NCI-H774 (cell line): Measurements from ENCODE around the gene ARID1B.
A peak's percentile ranks its signal among the peaks of the same experiment; 100 is the strongest.

Experiments used
- DNase-seq: peaks from one replicate; lab custom pipeline; 2025; lab: John Stamatoyannopoulos, UW

ARID1B gene

GRCh38 chr6:156879186-156879585 is 102.0 kb downstream of the ARID1B start:
- DNase-seq = no peak

GRCh38 chr6:156879591-156879990 is 102.4 kb downstream of the ARID1B start:
- DNase-seq = no peak

DNA sequence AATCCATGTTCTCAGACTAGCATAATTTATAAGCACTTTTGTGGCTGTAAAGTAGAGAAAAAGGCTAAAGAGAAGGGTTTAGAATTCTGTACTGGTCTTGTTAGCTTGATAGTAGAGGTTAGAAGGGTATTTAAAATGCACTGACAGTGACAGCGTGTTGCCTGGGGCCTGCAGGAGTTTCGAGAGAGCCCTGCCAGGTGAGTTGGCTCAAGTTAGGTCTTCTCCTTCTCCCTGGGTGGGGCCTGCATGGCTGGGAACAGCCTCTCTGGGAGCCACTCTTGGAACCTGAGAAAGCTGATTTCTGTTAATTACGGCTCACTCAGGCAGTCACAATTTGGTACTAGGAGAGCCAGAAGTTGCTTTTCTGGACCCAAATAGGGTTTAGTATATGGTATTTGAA is 103.7 kb downstream of the ARID1B start:
- DNase-seq = no peak

- no peak for DNase-seq
These were observed 104.8 kb downstream of the ARID1B start for GRCh38 chr6:156881687-156882629.

- DNase-seq = peak; percentile 65
These were observed 106.5 kb downstream of the ARID1B start for GRCh38 chr6:156883497-156884252.

GRCh38 chr6:156884306-156884705 is 107.1 kb downstream of the ARID1B start:
- no peak for DNase-seq

DNA sequence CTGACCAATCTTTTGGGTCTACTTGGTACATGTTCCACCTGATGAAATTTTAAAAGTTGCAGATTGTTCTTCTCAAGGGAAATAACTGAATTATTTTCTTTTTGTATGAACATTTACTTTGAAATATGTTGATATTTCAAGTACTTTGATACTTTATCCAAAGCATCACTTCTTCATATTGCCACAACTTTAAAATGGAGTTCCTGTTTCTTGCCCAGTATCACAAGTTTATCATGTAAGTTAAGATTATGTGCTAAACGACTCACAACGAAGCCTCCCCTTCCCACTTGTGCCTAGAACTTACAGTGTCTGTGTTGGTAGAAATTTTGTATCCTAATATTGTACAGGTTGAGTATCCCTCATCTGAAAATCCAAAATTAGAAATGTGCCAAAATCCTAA is 108.4 kb downstream of the ARID1B start:
- no peak for DNase-seq

DNA sequence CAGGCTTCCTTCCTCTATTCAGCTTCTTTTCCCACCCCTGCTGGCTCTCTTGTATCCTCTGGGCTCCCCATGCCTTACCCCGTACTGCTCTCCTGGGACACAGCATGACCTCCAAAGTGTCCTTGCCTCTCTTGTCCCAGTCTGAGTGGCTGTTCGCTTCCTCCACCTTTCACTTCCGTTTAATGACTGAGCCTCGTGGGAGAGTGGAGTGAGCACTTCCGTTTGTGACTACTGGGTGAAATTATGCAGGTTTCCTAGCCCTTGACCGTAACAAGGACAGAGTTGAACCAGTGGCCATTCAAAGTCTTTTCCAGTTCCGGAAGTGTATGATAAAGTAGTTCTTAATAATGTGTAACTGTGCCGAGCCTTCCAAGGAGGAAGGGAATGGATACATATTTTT is 109.2 kb downstream of the ARID1B start:
- DNase-seq = no peak

DNA sequence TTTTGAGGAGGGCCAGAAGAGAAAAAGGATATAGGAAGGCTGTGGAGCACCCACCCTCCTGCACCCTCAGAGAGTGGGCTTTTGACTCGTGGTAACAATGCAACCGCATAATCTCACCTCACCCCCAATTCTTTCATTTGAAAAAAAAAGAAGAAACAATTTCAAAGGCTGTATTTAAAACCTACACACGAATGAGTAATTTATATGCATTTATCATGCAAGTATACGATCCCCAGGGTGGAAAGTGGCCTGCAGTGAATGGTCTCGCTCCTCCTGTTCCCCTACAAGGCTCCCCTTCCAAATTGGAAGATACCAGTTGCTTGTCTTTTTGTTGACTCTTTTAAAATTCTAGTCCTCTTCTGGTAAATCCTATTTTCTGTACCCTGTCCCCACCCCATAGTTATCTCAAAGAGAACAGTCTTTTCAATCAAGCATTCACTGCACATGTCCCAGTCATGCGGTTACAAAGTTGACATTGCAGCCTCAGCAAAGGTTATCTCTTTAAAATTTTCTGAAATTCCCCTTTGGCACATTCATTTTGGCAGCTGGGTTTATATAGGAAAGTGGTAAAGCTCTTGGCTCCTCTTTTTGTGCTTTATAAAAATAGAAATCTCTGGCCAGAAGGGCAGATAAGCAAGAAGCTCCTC is 110.6 kb downstream of the ARID1B start:
- DNase-seq = no peak

DNA sequence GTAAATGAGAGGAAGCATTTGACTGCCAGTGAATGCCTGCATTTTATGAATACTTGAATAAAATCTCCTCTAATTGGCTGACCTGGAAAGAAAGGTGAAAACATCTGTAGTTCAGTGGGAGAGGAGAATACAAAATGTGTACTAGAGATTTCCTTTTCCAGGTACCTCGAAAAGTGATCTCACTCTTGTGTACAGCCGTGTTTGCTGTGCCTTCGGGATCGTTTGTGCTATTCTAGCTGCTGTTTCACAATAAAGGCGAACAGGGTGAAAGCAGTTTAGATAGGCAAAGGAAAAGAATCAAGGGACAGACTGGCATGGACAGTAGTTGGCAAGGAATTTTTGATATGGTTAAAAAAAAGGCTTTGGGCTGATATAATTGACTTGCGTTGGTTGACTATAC is 112.3 kb downstream of the ARID1B start:
- DNase-seq = peak; percentile 55

GRCh38 chr6:156889986-156890385 is 112.8 kb downstream of the ARID1B start:
- no peak for DNase-seq

GRCh38 chr6:156890627-156891314 is 113.6 kb downstream of the ARID1B start:
- no peak for DNase-seq

DNA sequence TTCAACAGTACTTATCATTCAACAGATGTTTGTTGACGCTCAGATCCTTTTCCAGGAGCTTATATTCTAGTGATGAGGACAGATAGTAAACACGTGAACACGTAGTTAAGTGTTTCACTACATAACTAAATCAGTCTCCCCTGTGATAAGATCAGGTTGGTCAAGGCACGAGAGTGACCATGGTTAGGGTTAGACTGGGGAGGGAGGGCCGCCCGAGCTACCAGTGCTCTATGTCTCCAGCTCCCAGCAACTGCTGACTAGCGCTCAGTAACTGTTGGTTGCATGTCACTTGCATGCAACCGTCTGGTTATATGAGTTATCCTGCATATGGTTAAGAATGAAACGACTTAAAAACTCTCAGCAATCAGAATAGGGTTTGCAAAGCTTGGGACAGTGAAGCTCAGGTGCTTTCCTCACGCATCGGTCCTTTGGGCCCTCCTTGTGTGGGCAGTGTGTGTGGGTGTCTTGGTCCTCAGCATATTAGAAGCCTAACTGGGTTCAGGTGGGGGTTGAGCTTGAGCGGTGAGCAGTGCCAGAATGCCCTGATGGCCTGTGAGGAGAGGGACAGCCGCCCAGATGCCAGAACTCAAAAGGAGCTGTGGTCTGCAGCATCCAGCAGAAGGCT is 120.8 kb downstream of the ARID1B start:
- DNase-seq = no peak

GRCh38 chr6:156899071-156899470 is 121.9 kb downstream of the ARID1B start:
- no peak for DNase-seq

DNA sequence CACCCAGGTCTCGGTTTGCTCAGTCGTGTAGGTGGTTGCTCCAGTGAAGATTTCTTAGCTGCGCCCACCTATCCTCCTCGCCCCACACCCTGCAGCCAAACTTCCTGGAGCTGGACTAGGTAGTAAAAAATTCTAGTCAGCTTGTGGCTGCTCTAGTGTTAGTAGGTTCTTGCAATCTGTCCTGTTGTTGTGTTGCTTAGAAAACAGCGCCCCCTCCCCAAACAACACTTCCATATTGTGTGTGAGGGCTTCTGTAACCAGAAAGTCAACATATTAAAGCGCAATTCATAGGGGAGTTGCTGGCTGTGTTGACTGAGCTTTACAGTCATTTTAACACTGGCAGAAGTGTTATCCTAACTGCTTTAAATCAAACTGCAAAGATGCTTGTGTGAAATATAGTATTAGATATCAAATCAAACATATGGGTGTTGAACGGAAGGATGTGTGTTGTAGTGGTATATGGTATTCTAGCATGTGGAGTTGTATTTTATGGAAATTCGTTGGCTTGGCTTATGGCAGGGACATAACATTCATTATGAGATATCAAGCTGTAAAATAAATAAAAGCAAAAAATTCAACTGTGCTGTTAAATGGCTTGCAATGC is 122.5 kb downstream of the ARID1B start:
- no peak for DNase-seq

- no peak for DNase-seq
These were observed 123.1 kb downstream of the ARID1B start for GRCh38 chr6:156900292-156900691.

- DNase-seq = no peak
These were observed 124.3 kb downstream of the ARID1B start for GRCh38 chr6:156901309-156902019.

- DNase-seq = no peak
These were observed 125.6 kb downstream of the ARID1B start for GRCh38 chr6:156902782-156903181.

DNA sequence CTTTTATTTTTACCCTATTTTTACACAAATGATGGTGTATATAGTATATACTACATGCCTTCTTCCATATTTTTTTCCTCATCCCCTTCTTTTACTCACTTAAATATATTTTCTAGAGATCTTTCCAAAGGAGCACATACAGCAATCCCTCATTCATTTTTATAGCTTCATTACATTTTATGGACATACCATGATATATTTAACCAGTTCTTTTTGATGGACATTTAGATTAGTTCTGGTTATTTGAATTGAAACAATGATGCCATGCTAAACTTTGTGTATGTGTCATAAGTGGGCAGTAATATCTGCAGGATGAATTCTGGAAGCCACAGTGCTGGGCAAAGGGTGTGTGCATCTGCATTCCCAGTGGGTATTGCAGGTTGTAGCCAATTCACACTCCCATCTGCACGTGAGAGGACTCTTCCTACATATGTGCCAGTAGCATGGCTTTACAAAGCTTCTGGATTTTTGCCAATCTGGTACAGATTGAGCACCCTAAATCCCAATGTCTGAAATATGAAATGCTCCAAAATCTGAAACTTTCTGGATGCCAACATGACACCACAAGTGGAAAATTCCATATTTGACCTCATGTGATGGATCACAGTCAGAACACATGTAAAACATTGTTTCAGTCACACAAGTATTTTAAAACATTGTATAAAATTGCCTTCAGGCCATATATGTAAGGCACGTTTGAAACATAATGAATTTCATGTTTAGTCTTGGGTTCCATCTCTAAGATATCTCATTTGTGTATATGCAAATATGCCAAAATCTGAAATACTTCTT is 127.2 kb downstream of the ARID1B start:
- DNase-seq = no peak

GRCh38 chr6:156905801-156906200 is 128.6 kb downstream of the ARID1B start:
- DNase-seq = no peak
